HG03520 (cell line): ENCODE measurements around the gene CNTN5.
"Not testable (repeated sequence)": the region's sequence is repeated elsewhere in the genome, so short reads cannot be mapped to it uniquely, and the experiment has no call there.

Experiments
- ATAC-seq: cut with Tn5 transposase; IDR thresholded peaks from one replicate; pipeline ENCODE4 v1.9.1; 2021; ENCODE audit warnings: mild to moderate bottlenecking, moderate library complexity; ENCODE audit not compliant: unreplicated experiment

CNTN5 gene

GRCh38 chr11:99708928-99709672, 688.4 kb downstream of the CNTN5 start:
- ATAC-seq = no peak

DNA sequence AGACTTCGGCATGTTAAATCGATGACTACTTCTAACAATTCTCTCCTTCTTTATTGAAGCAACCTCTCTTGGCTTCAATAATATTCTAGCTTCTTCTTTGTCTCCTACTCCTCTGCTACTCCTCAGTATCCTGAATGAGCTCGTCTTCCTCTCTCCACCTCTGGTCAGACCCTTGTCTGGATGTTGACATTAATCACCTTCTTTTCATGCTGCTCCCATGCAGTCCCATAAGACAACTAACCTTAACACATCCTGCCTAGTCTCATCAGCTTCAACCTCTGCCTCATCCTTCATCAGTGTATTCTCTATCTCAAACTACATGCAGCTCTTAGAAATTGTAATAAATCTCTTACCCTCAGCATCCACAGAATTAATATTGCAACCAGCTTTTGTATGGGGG, 695.6 kb downstream of the CNTN5 start:
- ATAC-seq = no peak

DNA sequence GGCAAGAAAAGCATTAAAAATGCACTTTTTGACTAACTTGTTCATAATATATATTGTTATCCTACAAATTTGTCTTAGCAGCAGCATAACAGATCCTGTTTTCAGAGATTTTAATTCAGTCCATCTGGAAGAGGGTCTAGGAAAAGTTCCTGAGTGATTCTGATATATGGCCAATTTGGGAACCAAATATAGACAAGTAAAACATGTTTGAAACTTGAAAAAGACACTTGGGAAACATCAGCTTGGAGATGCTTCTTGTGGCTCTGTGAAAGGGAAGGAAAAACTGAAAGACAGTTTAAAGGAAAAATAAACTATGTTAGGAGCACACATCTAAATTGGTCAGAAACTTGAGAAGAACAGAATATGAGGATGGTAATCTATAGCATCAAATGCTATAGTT, 697.5 kb downstream of the CNTN5 start:
- ATAC-seq = no peak

- ATAC-seq = no peak
Observed at GRCh38 chr11:99739464-99740089, 718.8 kb downstream of the CNTN5 start.

DNA sequence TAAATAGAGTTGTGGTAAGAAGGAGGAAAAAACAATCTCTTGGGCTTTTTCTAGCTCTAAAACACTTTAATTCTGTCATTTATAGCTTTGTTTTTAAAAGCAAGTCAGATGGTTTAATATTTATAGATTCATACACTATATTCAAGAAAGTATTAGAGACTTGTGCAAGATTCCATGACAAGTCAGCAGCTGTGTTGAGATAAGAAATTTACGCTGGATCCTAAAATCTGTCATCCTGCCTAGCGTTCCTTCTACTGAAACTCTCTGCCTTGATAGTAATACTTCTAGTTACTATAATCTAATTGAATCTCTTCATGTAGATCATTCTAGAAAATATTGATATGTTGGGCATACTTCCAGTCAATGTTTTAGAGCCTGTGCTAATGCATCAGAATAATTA, 721.8 kb downstream of the CNTN5 start:
- no peak for ATAC-seq

DNA sequence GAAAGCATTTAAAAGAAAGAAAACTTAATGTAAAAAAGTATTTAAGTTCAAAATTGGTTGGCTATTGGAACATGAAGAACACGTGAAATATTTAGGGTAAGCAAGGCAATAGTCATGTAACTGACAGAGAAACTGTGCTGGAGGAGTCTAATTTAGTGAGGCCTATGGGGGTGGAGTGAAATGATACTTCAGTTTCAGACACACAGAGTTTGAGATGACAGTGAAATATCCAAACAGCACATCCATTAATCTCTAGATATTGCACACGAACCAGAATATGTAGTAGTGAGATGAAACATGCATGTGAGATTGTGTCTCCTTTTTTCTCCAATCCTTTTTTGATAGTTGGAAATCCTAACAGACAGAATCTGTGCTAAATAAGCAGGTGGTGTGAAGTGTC, 739.0 kb downstream of the CNTN5 start:
- ATAC-seq = no peak

- ATAC-seq = no peak
Observed at GRCh38 chr11:99766811-99767210, 746.1 kb downstream of the CNTN5 start.

- no peak for ATAC-seq
Observed at GRCh38 chr11:99773646-99774045, 752.9 kb downstream of the CNTN5 start.

GRCh38 chr11:99781074-99781473, 760.3 kb downstream of the CNTN5 start:
- ATAC-seq = no peak

DNA sequence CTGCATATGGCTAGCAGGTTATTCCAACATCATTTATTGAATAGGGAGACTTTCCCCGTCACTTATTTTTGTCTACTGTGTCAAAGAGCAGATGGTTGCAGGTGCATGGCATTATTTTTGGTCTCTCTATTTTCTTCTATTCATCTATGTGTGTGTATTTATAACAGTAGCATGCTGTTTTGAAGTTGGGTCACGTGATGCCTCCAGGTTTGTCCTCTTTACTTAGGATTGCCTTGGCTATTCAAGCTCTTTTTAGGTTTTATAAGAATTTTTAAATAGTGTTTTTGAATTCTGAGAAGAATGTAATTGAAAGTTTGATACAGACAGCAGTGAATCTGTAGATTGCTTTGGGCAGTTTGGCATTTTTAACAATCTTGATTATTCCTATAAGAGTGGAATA, 770.6 kb downstream of the CNTN5 start:
- no peak for ATAC-seq

- ATAC-seq = no peak
Observed at GRCh38 chr11:99795999-99796398, 775.2 kb downstream of the CNTN5 start.

GRCh38 chr11:99803501-99803900, 782.8 kb downstream of the CNTN5 start:
- ATAC-seq = no peak

- ATAC-seq = no peak
Observed at GRCh38 chr11:99812516-99812915, 791.8 kb downstream of the CNTN5 start.

GRCh38 chr11:99814021-99814420, 793.3 kb downstream of the CNTN5 start:
- no peak for ATAC-seq

GRCh38 chr11:99814738-99815137, 794.0 kb downstream of the CNTN5 start:
- no peak for ATAC-seq

GRCh38 chr11:99818991-99819390, 798.2 kb downstream of the CNTN5 start:
- ATAC-seq = no peak

DNA sequence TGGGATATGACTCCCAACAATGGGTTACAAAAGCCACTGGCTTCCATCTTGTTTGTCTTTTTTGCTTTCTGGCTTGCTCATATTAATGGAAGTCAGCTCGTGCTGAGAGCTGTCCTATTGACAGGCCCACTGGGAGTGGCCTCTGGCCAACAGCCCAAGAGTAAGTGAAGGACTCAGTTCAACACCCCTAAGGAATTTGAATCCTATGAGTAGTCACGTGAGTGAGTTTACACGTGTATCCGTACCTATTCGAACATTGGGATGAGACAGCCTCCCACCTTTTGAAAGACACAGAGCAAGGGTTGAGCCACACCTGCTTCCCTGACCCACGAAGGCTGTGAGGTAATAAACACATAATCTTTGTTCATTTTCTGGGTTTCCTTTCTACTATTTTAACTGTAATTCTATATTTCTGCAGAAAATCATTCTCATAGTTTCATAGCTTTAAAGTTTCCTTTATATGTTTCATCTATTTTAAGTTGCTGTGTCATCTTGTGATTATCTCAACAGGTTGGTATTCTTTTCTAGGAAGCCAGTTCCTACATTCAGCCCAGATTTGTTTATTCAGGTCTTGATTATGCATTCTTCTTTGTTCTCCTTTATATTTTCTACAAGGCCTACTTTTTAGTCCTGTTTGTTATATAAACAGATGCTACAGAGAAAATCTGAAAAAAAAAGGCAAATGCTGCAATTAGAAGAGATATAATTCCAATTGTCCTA, 802.3 kb downstream of the CNTN5 start:
- ATAC-seq = no peak

- not testable (repeated sequence) for ATAC-seq
Observed at GRCh38 chr11:99836739-99837138, 816.0 kb downstream of the CNTN5 start.

GRCh38 chr11:99841885-99842284, 821.1 kb downstream of the CNTN5 start:
- no peak for ATAC-seq

- no peak for ATAC-seq
Observed at GRCh38 chr11:99865951-99866350, 845.2 kb downstream of the CNTN5 start.

GRCh38 chr11:99881610-99882009, 860.9 kb downstream of the CNTN5 start:
- ATAC-seq = no peak

DNA sequence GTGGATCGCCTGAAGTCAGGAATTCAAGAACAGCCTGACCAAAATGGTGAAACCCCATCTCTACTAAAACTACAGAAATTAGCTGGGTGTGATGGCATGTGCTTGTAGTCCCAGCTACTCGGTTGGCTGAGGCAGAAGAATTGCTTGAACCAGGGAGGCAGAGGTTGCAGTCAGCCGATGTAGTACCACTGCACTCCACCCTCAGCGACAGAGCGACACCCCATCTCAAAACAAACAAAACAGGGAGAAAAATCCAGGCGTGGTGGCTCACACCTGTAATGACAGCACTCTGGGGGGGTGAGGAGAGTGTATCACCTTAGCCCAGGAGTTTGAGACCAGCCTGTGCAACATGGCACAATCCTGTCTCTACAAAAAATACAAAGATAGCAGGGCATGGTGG, 864.0 kb downstream of the CNTN5 start:
- no peak for ATAC-seq
